Heart left ventricle (tissue), 16 donors: Measurements from ENCODE around the gene PUM1. TPM values are rescaled to one million over a fixed set of nuclear protein-coding genes. Genes with fewer than 3 reads are reported as not detected.
"Not testable (repeated sequence)": the region's sequence is repeated elsewhere in the genome, so short reads cannot be mapped to it uniquely, and the experiment has no call there.

ENCODE experiments used
- ATAC-seq, 4 donors: fragments of 200-7000 bp; cut with Tn5 transposase; one replicate each; pipeline ENCODE4 v1.9.1; 2020 to 2022; ENCODE audit warnings: moderate library complexity in 4 of 4, mild to moderate bottlenecking in 3 of 4, moderate number of reproducible peaks in 1 of 4
- DNase-seq, 5 donors: peaks; one replicate each; pipeline ENCODE4 v3.0.0-alpha.2; 2020
- H3K27ac ChIP-seq, 12 donors: fragments of 200-600 bp; sonication (generic) in 4 of 12; one replicate each; pipeline versions ENCODE4 v1.5.0 to v1.8.0; 2016 to 2022; ENCODE audit warnings: mild to moderate bottlenecking in 2 of 12
- H3K27me3 ChIP-seq, 9 donors: fragments of 200-600 bp; sonication (generic) in 2 of 9; one replicate each; pipeline versions ENCODE4 v1.5.1 to v1.8.0; 2016 to 2022; ENCODE audit warnings: mild to moderate bottlenecking in 3 of 9
- H3K36me3 ChIP-seq, 9 donors: fragments of 200-600 bp; sonication (generic) in 2 of 9; one replicate each; pipeline versions ENCODE4 v1.5.0 to v1.8.0; 2018 to 2022; ENCODE audit warnings: mild to moderate bottlenecking in 2 of 9
- H3K4me1 ChIP-seq, 12 donors: fragments of 200-600 bp; sonication (generic) in 4 of 12; one replicate each; pipeline versions ENCODE4 v1.5.0 to v1.8.0; 2016 to 2022; ENCODE audit warnings: mild to moderate bottlenecking in 3 of 12
- H3K4me3 ChIP-seq, 12 donors: fragments of 200-600 bp; sonication (generic) in 4 of 12; one replicate each; pipeline versions ENCODE4 v1.5.0 to v1.8.0; 2017 to 2022; ENCODE audit warnings: mild to moderate bottlenecking in 9 of 12, moderate library complexity in 4 of 12
- H3K9me3 ChIP-seq, 12 donors: fragments of 200-600 bp; sonication (generic) in 4 of 12; one replicate each; pipeline versions ENCODE4 v1.5.0 to v1.8.0; 2016 to 2022; ENCODE audit warnings: mild to moderate bottlenecking in 1 of 12
- POLR2A ChIP-seq, 2 donors: fragments of 450-650 bp; IDR thresholded peaks; one replicate each; pipeline ENCODE4 v1.6.1; 2017; ENCODE audit warnings: antibody characterized with exemption in 2 of 2, mild to moderate bottlenecking in 2 of 2, moderate library complexity in 2 of 2
- WGBS, 4 donors: extraction: QIAGEN DNeasy Blood & Tissue Kit in 2 of 4; methylation state at CpG; one replicate each; pipeline versions ENCODE4 v1.1.5 to v1.1.7; 2013 to 2018; 5-methylcytosine and 5-hydroxymethylcytosine counted together
- intact Hi-C, 10 donors: fragments of 100-400 bp; cut with DNase I; formaldehyde crosslinking; loops; one replicate each; pipeline versions ENCODE4 v1.11.1 to v1.14.2; 2022
- polyA plus RNA-seq, 2 donors: library from polyadenylated mRNA; stranded (reverse); fragments of 200-250 nt; gene quantifications; one replicate each; pipeline ENCODE4 v1.2.3, GENCODE V29; 2013
- total RNA-seq, 9 donors: library from RNA; depleted of rRNA in 2 of 9; stranded (reverse); fragments of >200 nt in 2 of 9; fragmentation: NEBNext Ultra II Directional in 3 of 9; extraction: Animal tissue kit (Norgen Biotek cat#: 25700) in 3 of 9; gene quantifications; one replicate each; pipeline versions ENCODE4 v1.1.0 to v1.2.4, GENCODE V29; 2016 to 2023
- TF ChIP-seq, protein P1 (sequence below), 12 donors: fragments of 200-600 bp; sonication (generic) in 4 of 12; IDR thresholded peaks; one replicate each; pipeline versions ENCODE4 v1.5.0 to v1.8.0; 2018 to 2022; ENCODE audit warnings: antibody characterized with exemption in 12 of 12, mild to moderate bottlenecking in 5 of 12
- donor health status: ischemic (EF 13 %, LVEDD 7.1; RV severe dilation, severe dysfunction).
- donor health status: healthy with polysubstance abuse.
- donor health status: DM: no; HTN: yes; CAD: no.
- donor health status: DM: no; HTN: no; CAD: no.
- donor health status: ischemic (EF 25% LVEDD 6.9; RV normal size, moderate dysfunction).
- donor health status: ischemic (EF 25% LVEDD 5.7; RV mildly dilated, moderate dysfunction).
- donor health status: healthy.
- donor health status: DM: yes; HTN: yes; CAD: no.
- donor health status: ischemic (EF 35%, LVEDD 5.7; RV mildly dilated, moderate dysfunction).
- donor health status: nonischemic (EF 11% LVEDD 7.7; RV severe dilation, severe dysfunction).
- donor health status: DM: yes; HTN: yes; CAD: no.
- donor health status: PGD.
- donor health status: ischemic (EF 29% LVEDD 5.4; RV normal size, mild dysfunction).
- donor health status: nonischemic (EF 23%, LVEDD 6.1; RV moderate dilation, normal function).

PUM1 gene
- total and polyA plus RNA-seq, 11 donors: 19.2 to 96.3 (median 70.7) TPM

- TF ChIP-seq, protein P1, sequence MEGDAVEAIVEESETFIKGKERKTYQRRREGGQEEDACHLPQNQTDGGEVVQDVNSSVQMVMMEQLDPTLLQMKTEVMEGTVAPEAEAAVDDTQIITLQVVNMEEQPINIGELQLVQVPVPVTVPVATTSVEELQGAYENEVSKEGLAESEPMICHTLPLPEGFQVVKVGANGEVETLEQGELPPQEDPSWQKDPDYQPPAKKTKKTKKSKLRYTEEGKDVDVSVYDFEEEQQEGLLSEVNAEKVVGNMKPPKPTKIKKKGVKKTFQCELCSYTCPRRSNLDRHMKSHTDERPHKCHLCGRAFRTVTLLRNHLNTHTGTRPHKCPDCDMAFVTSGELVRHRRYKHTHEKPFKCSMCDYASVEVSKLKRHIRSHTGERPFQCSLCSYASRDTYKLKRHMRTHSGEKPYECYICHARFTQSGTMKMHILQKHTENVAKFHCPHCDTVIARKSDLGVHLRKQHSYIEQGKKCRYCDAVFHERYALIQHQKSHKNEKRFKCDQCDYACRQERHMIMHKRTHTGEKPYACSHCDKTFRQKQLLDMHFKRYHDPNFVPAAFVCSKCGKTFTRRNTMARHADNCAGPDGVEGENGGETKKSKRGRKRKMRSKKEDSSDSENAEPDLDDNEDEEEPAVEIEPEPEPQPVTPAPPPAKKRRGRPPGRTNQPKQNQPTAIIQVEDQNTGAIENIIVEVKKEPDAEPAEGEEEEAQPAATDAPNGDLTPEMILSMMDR (IDR thresholded peaks at IDR 0.05): no peak
- no peak for TF ChIP-seq POLR2A (IDR thresholded peaks at IDR 0.05)
- WGBS, 4 donors: 87 to 92% (median 88%) methylated on average over 7 of the region's 7 CpGs
- Histone ChIP-seq H3K4me3 (no peak overlapping the region), H3K9me3 (no peaks in the 10 kb centered on the region), H3K36me3 (peaks cover 0 to 100% (median 92%) of the 10 kb centered on the region in 9 donors), H3K27me3 (no peaks in the 10 kb centered on the region), H3K4me1 (peaks cover 0 to 9% (median 0%) of the 10 kb centered on the region in 12 donors), H3K27ac (no peak overlapping the region)
- intact Hi-C loops: no loop called here
- peak in 1 of 4 donors; percentile 26 for ATAC-seq
- no peak for DNase-seq
Observed at GRCh38 chr1:30942326-30942963, 123.1 kb downstream of the PUM1 start.

GRCh38 chr1:30940541-30940940, 125.0 kb downstream of the PUM1 start:
- no peaks in the 10 kb centered on the region for H3K9me3 ChIP-seq
- no peak overlapping the region for H3K27ac ChIP-seq
- intact Hi-C loops: no loop called here
- no peak for TF ChIP-seq POLR2A (IDR thresholded peaks at IDR 0.05)
- TF ChIP-seq, protein P1 (IDR thresholded peaks at IDR 0.05): no peak
- DNase-seq (no peak), ATAC-seq (no peak)
- H3K27me3 ChIP-seq: no peaks in the 10 kb centered on the region
- H3K36me3 ChIP-seq: peaks cover 0 to 96% (median 88%) of the 10 kb centered on the region in 9 donors
- peaks cover 0 to 9% (median 0%) of the 10 kb centered on the region in 12 donors for H3K4me1 ChIP-seq
- no peak overlapping the region for H3K4me3 ChIP-seq

DNA sequence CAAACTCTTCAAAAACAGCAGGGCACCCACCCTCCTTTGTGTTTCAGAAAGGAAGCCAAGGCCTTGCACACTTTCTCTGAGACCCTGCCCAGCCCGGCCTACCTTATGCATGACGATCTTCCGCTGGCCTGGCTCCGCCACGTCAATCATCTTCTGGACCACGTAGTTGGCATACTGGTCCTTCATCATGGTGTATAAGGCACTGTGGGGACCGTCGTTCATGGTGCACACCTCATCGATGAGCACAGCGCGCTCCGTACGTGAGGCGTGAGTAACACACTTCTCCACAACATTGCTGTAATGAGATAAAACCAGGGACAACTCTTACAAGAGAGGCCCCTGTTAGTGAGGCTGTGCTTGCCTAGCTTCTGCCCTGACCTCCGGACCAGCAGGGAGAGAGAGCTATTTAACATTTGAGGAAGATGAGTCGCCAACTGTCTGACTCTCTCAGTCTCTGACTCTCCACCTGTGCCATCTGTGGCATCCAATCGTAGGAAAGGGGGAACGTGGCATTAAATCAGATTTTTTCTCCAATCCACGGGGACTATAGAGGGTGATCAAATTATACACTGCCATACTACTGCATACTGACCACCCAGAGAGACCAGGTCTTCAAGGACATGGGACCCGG, 128.9 kb downstream of the PUM1 start:
- peak in 1 of 4 donors; percentile 13 for ATAC-seq
- WGBS, 4 donors: 93 to 97% (median 94%) methylated on average over 20 of the region's 20 CpGs
- Histone ChIP-seq H3K27me3 (no peaks in the 10 kb centered on the region), H3K4me3 (no peak overlapping the region), H3K9me3 (no peaks in the 10 kb centered on the region), H3K4me1 (no peaks in the 10 kb centered on the region), H3K27ac (no peak overlapping the region), H3K36me3 (peaks cover 0 to 94% (median 85%) of the 10 kb centered on the region in 9 donors)
- TF ChIP-seq, protein P1 (IDR thresholded peaks at IDR 0.05): no peak
- TF ChIP-seq POLR2A (IDR thresholded peaks at IDR 0.05): no peak
- intact Hi-C loops: no loop called here
- DNase-seq: no peak

DNA sequence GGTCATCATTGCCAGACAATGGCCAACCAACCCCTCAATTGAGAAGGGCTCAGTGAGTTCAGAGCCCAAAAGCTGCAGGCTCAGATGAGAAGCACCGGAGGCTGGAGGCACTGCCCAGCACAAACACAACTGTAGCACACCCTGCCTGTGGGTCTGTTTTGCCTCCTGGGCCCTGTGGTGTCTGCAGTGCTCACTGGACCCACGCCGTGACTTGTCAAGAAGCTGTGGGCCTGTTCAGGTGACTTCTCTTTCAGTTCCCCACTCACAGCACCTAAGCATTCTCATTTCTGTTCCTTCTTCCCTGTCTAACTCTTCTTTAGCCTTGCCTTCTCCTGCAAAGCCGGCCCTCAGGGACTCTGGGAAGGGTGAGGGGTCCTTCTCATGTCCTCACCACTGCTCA, 129.8 kb downstream of the PUM1 start:
- intact Hi-C loops, H3K27me3 ChIP-seq, H3K4me3 ChIP-seq, DNase-seq, H3K9me3 ChIP-seq, ATAC-seq, H3K27ac ChIP-seq, H3K4me1 ChIP-seq: not testable (repeated sequence)
- no CpG with 5 or more reads among the region's 4 CpGs for WGBS, 4 donors
- peaks cover 0 to 94% (median 80%) of the 10 kb centered on the region in 9 donors for H3K36me3 ChIP-seq
